Measurements from ENCODE around the gene MAP1A. TPM values are rescaled to one million over a fixed set of nuclear protein-coding genes. Genes with fewer than 3 reads are reported as not detected.

MAP1A gene
- total and polyA plus RNA-seq, 2 of the 13 experiments (the other 11 are each of a cell fraction or from before 2014, with no cell fraction given), result 0.01 to 0.07 TPM

GRCh38 chr15:43505738-43506137, 11.7 kb upstream of the MAP1A start (continued):
- TF ChIP-seq, protein P1, sequence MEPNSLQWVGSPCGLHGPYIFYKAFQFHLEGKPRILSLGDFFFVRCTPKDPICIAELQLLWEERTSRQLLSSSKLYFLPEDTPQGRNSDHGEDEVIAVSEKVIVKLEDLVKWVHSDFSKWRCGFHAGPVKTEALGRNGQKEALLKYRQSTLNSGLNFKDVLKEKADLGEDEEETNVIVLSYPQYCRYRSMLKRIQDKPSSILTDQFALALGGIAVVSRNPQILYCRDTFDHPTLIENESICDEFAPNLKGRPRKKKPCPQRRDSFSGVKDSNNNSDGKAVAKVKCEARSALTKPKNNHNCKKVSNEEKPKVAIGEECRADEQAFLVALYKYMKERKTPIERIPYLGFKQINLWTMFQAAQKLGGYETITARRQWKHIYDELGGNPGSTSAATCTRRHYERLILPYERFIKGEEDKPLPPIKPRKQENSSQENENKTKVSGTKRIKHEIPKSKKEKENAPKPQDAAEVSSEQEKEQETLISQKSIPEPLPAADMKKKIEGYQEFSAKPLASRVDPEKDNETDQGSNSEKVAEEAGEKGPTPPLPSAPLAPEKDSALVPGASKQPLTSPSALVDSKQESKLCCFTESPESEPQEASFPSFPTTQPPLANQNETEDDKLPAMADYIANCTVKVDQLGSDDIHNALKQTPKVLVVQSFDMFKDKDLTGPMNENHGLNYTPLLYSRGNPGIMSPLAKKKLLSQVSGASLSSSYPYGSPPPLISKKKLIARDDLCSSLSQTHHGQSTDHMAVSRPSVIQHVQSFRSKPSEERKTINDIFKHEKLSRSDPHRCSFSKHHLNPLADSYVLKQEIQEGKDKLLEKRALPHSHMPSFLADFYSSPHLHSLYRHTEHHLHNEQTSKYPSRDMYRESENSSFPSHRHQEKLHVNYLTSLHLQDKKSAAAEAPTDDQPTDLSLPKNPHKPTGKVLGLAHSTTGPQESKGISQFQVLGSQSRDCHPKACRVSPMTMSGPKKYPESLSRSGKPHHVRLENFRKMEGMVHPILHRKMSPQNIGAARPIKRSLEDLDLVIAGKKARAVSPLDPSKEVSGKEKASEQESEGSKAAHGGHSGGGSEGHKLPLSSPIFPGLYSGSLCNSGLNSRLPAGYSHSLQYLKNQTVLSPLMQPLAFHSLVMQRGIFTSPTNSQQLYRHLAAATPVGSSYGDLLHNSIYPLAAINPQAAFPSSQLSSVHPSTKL (CRISPR knock-in tag; IDR thresholded peaks at IDR 0.05), result no peak
- TF ChIP-seq ZNF737 (CRISPR knock-in tag; IDR thresholded peaks at IDR 0.05; ENCODE audit: borderline replicate concordance), result no peak

- H2AFZ ChIP-seq (ENCODE audit: low read length), result no peak overlapping the region
- no TSS peak for BruUV-seq (replicated peaks)
- in situ Hi-C loops (cut with HindIII; ENCODE audit: extremely low pct_ligation_motif_present, low pct_unique_long_range_greater_than_20kb), result no loop called here
- no peaks in the 10 kb centered on the region for H3K79me2 ChIP-seq (ENCODE audit: insufficient read depth, low read length)
- intact Hi-C loops (cut with micrococcal nuclease; ENCODE audit: unreplicated experiment), result no loop called here
- H3K27ac ChIP-seq (ENCODE audit: extremely low read length, insufficient read depth, low read length), result no peak overlapping the region
- peaks cover 2 to 7% of the 10 kb centered on the region in 2 experiments; a peak in 3 of 5 replicates for H3K27me3 ChIP-seq (ENCODE audit: control insufficient read depth in 1 of 2, insufficient read depth in 2 of 2, low read length in 2 of 2)
- H3K9me3 ChIP-seq (ENCODE audit: low read length), result no peaks in the 10 kb centered on the region
- ATAC-seq (no peak), FAIRE-seq (no peak), DNase-seq (ENCODE audit: low spot score) (no peak)
- H3K4me3 ChIP-seq (replicated peaks in 1 of 3; ENCODE audit: insufficient read depth in 1 of 3, low read depth in 2 of 3, low read length in 3 of 3), result no peak overlapping the region
- H3K4me2 ChIP-seq (ENCODE audit: low read depth, low read length), result no peak overlapping the region
- WGBS (ENCODE audit: low lambda C conversion rate), result 42% methylated on average over 1 of the region's 1 CpG
- TF ChIP-seq ZFP1 (CRISPR knock-in tag; IDR thresholded peaks at IDR 0.05) (no peak), KDM5B (CRISPR knock-in tag; IDR thresholded peaks at IDR 0.05; ENCODE audit: borderline replicate concordance) (no peak), MNT (IDR thresholded peaks at IDR 0.05) (no peak), MAFK (conservative IDR thresholded peaks at IDR 0.05 in 1 of 2, IDR thresholded peaks at IDR 0.05 in 1 of 2; ENCODE audit: low read length in 2 of 2) (peak; percentile 51 to 63; a peak in 3 of 4 replicates)
- H3K36me3 ChIP-seq (replicated peaks in 1 of 2; ENCODE audit: control insufficient read depth in 1 of 2, insufficient read depth in 2 of 2, low read length in 2 of 2), result no peaks in the 10 kb centered on the region
- no peaks in the 10 kb centered on the region for H4K20me1 ChIP-seq (ENCODE audit: insufficient read depth, low read length)
- H3K9ac ChIP-seq (ENCODE audit: insufficient read depth, low read depth, low read length), result no peak overlapping the region
- peaks cover 32% of the 10 kb centered on the region for H3K4me1 ChIP-seq (ENCODE audit: insufficient read depth, low read length)
- POLR2A ChIA-PET, result interaction anchor here (0.6 to 4.0 kb wide), 2 partner anchors 10 to 15 kb away, joined by 3 to 24 read pairs; partner anchors contain the start of gene TP53BP1
- CTCF ChIA-PET (ENCODE audit: low intra/inter-chr PET ratio, low total read pairs), result no interaction called here
These were observed 9.0 kb upstream of the MAP1A start for GRCh38 chr15:43508421-43508820.

All from HepG2 (cell line).